Right atrium auricular region (tissue), 2 donors: Measurements from ENCODE around the gene FRMD3. TPM values are rescaled to one million over a fixed set of nuclear protein-coding genes. Genes with fewer than 3 reads are reported as not detected.

Source experiments
- DNase-seq: peaks from one replicate; pipeline ENCODE4 v3.0.0-alpha.2; 2019; ENCODE audit warnings: low spot score
- H3K27ac ChIP-seq, 2 donors: fragments of 200-600 bp; sonication (generic); 1 replicate in 1 of 2; 2 replicates in 1 of 2; pipeline ENCODE4 v1.5.1; 2016 to 2019
- H3K27me3 ChIP-seq, 2 donors: fragments of 200-600 bp; sonication (generic); one replicate each; pipeline versions ENCODE4 v1.5.1 to v1.6.0; 2017 to 2019
- H3K36me3 ChIP-seq: fragments of 200-600 bp; sonication (generic); one replicate; pipeline ENCODE4 v1.5.1; 2016
- H3K4me1 ChIP-seq, 2 donors: fragments of 200-600 bp; sonication (generic); one replicate each; pipeline versions ENCODE4 v1.5.1 to v1.6.0; 2017 to 2019
- H3K4me3 ChIP-seq, 2 donors: fragments of 200-600 bp; sonication (generic); 1 replicate in 1 of 2; 2 replicates in 1 of 2; pipeline ENCODE4 v1.5.1; 2017 to 2019; ENCODE audit warnings: mild to moderate bottlenecking in 1 of 2, moderate library complexity in 1 of 2
- H3K9me3 ChIP-seq, 2 donors: fragments of 200-600 bp; sonication (generic); one replicate each; pipeline ENCODE4 v1.5.1; 2019
- total RNA-seq, 2 donors: library from RNA; depleted of rRNA; stranded (reverse); fragments of >200 nt; gene quantifications; one replicate each; pipeline ENCODE4 v1.1.0, GENCODE V29; 2016
- TF ChIP-seq, protein P1 (sequence below), 2 donors: fragments of 200-600 bp; sonication (generic); IDR thresholded peaks; one replicate each; pipeline ENCODE4 v1.5.1; 2019; ENCODE audit warnings: antibody characterized with exemption in 2 of 2

The FRMD3 gene
- total RNA-seq, 2 donors from 2014 or later = 31.4 to 77.5 TPM

DNA sequence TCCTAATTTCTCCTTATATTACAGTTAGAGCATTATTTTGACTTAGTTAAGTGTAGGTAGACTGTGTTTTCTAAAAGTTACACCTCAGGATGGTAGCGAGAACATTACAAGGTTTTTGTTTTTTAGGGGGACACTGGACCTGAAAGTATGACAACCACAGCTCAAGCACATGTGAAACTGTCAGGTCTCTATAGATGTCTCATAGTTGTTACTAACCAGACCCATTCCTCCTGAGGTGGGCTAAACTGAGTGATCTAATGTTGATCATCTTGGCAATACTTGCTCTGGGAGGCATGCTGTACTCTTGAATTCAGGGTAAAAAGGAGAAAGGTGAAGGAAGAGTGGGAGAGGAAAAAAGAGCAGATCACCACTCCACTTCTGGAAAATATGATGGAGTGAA, 278.6 kb downstream of the FRMD3 start:
- no peak overlapping the region for H3K27ac ChIP-seq
- no peaks in the 10 kb centered on the region for H3K36me3 ChIP-seq
- TF ChIP-seq, protein P1, sequence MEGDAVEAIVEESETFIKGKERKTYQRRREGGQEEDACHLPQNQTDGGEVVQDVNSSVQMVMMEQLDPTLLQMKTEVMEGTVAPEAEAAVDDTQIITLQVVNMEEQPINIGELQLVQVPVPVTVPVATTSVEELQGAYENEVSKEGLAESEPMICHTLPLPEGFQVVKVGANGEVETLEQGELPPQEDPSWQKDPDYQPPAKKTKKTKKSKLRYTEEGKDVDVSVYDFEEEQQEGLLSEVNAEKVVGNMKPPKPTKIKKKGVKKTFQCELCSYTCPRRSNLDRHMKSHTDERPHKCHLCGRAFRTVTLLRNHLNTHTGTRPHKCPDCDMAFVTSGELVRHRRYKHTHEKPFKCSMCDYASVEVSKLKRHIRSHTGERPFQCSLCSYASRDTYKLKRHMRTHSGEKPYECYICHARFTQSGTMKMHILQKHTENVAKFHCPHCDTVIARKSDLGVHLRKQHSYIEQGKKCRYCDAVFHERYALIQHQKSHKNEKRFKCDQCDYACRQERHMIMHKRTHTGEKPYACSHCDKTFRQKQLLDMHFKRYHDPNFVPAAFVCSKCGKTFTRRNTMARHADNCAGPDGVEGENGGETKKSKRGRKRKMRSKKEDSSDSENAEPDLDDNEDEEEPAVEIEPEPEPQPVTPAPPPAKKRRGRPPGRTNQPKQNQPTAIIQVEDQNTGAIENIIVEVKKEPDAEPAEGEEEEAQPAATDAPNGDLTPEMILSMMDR (IDR thresholded peaks at IDR 0.05) = no peak
- H3K4me3 ChIP-seq = no peak overlapping the region
- peaks cover 0 to 15% of the 10 kb centered on the region in 2 donors for H3K4me1 ChIP-seq
- no peaks in the 10 kb centered on the region for H3K9me3 ChIP-seq
- no peak for DNase-seq
- H3K27me3 ChIP-seq = no peaks in the 10 kb centered on the region

DNA sequence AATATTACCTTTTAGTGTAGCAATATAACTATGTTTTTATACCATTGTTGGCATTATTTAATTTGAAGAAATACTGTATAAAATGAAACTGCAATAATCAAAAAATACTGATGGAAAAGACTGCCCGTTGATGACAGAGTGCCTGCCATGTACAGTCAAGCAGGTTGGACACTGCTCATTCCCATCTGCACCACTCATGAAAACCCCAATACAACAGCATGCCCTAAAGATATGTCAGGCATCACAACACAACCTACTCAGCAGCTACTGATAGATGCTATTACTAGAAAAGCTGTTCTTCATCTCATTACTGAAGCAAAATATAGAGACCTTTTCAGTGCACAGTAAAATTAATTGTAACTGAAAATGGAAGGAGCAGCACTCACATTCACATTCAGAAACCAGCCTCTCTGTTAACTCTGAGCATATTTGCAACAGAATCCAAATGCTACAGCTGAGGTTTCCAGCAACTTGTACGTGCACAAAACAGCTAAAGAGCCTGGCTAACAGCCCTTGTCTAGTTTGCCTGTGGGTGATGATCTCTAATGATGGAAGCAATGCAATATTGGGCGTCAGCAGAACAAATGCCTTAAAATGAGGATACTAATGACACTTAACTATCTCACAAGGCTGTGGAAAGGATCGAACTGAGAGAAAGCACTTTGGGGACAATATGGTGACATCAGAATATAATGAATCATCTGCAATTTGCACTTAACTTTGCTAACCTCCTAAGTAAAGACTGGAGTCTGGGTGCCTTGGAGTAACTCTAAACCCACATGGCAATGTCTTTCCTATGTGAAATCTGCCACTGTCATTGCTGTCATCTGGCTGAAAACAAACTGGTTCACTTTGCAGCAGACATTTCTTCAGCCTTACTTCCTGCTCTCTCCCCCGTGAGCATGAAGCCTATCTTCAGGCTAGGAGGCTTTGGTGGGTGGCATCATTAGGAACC, 280.0 kb downstream of the FRMD3 start:
- TF ChIP-seq, protein P1 (IDR thresholded peaks at IDR 0.05) = no peak
- DNase-seq = no peak
- Histone ChIP-seq H3K27ac (peak overlapping the region in 1 of 2 donors; percentile 1), H3K36me3 (no peaks in the 10 kb centered on the region), H3K4me1 (peaks cover 0 to 13% of the 10 kb centered on the region in 2 donors), H3K4me3 (no peak overlapping the region), H3K9me3 (no peaks in the 10 kb centered on the region), H3K27me3 (no peaks in the 10 kb centered on the region)

DNA sequence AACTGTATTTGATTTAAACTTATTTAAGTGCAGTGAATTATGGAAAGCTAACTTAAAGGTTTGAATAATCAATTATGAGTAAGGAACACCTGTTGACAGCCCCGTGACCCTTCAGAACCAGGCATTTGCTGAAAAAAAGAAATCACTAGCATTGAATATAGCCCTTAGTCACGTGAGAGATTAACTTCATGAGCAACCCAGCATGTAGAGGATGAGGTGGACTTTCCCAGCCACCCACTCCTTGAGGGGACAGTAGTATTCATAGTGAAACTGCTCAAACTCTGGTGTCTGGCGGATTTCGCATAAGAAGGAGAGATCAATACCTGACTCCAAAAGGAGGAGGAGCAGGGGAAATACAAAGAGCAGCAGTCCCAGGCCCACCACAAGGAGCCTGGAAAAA, 290.5 kb downstream of the FRMD3 start:
- Histone ChIP-seq H3K9me3 (no peaks in the 10 kb centered on the region), H3K36me3 (peaks cover 4% of the 10 kb centered on the region), H3K27ac (no peak overlapping the region), H3K27me3 (no peaks in the 10 kb centered on the region), H3K4me1 (no peaks in the 10 kb centered on the region), H3K4me3 (no peak overlapping the region)
- TF ChIP-seq, protein P1 (IDR thresholded peaks at IDR 0.05) = no peak
- DNase-seq = no peak

DNA sequence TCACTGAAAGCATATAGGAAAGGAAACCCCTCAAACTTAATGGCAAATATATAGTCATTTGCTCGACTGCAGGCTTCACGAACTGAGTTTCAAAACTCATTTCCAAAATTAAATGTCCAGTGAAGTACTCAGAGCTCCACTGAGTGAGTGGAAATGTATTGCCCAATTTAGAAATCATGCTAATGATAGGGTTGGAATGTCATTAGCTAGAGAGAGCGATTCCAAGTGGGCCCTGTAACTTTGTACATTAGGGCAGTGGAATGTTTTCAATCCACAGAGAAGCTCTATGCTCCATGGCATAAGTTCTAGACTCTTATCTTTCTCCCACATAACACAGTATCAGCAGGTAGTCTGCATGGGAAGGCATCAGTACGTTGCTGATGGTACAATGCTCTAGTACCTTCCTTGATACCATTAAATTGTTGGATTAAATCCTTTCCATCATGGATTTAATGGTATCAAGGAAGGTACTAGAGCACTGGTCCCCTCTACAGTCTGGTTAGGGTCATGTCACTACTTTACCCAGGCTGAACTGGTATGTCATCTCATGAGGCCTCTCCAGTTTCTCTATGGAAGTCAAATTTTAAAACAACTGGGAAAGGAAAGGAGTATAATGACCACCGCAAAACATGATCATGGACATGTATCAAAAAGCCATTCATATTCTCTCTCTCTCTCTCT, 292.1 kb downstream of the FRMD3 start:
- H3K9me3 ChIP-seq = no peaks in the 10 kb centered on the region
- TF ChIP-seq, protein P1 (IDR thresholded peaks at IDR 0.05) = no peak
- no peak for DNase-seq
- H3K4me1 ChIP-seq = no peaks in the 10 kb centered on the region
- H3K36me3 ChIP-seq = peaks cover 9% of the 10 kb centered on the region
- H3K27me3 ChIP-seq = no peaks in the 10 kb centered on the region
- peak overlapping the region; percentile 32 to 57 for H3K27ac ChIP-seq
- H3K4me3 ChIP-seq = no peak overlapping the region

DNA sequence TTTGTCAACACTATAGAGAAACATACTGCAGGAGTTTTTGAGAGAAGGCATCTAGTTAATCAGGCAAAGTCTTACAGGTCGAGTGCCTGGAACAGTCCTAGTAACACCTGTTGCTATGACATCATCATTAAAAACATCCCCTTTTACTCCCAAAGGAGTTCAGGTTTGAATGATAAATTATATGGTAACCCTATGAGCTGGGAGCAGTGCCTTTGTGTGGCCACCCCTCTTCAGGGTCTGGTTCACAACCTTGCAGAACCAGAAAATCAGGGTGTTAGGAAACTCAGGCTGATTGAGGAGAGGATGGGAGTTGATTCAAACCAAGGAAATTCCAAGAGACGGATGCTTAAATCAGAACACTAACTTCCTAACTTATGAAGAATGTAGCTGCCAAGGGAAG, 296.1 kb downstream of the FRMD3 start:
- H3K27me3 ChIP-seq = no peaks in the 10 kb centered on the region

More for the DNA sequence above, 296.1 kb downstream of the FRMD3 start:
- no peak overlapping the region for H3K4me3 ChIP-seq
- H3K36me3 ChIP-seq = peaks cover 4% of the 10 kb centered on the region
- no peak for DNase-seq
- no peak overlapping the region for H3K27ac ChIP-seq
- peaks cover 0 to 19% of the 10 kb centered on the region in 2 donors for H3K4me1 ChIP-seq
- H3K9me3 ChIP-seq = no peaks in the 10 kb centered on the region
- TF ChIP-seq, protein P1 (IDR thresholded peaks at IDR 0.05) = no peak
